HEK293 (cell line): ENCODE data around the gene DDX54.

Experiments used
- FEZF1 ChIP-seq: fragments of 450-650 bp; formaldehyde crosslinking; IDR thresholded peaks from 2 replicates; pipeline ENCODE4 v1.5.1; 2016; ENCODE audit warnings: missing biosample characterization, missing genetic modification characterization
- GLIS1 ChIP-seq: fragments of 450-650 bp; formaldehyde crosslinking; IDR thresholded peaks from 2 replicates; pipeline ENCODE4 v1.5.1; 2016; ENCODE audit warnings: missing biosample characterization, missing genetic modification characterization
- HIC1 ChIP-seq: fragments of 450-650 bp; formaldehyde crosslinking; IDR thresholded peaks from 2 replicates; pipeline ENCODE4 v1.5.1; 2016; ENCODE audit warnings: missing biosample characterization, missing genetic modification characterization
- KLF7 ChIP-seq: fragments of 450-650 bp; formaldehyde crosslinking; IDR thresholded peaks from 2 replicates; pipeline ENCODE4 v1.5.1; 2016; ENCODE audit warnings: missing biosample characterization, missing genetic modification characterization, borderline replicate concordance
- PRDM1 ChIP-seq: fragments of 450-650 bp; formaldehyde crosslinking; IDR thresholded peaks from 2 replicates; pipeline ENCODE4; 2016; ENCODE audit warnings: missing biosample characterization, missing genetic modification characterization
- SCRT2 ChIP-seq: fragments of 450-650 bp; formaldehyde crosslinking; IDR thresholded peaks from 2 replicates; pipeline ENCODE4 v1.5.1; 2016; ENCODE audit warnings: missing biosample characterization, missing genetic modification characterization
- SP7 ChIP-seq: fragments of 450-650 bp; formaldehyde crosslinking; IDR thresholded peaks from 2 replicates; pipeline ENCODE4 v1.5.1; 2016; ENCODE audit warnings: missing biosample characterization, missing genetic modification characterization
- TRIM28 ChIP-seq: IDR thresholded peaks from 2 replicates; pipeline ENCODE4 v1.6.1; 2011; ENCODE audit warnings: low read length, control low read depth, borderline replicate concordance
- ZBTB20 ChIP-seq: fragments of 450-650 bp; formaldehyde crosslinking; IDR thresholded peaks from 2 replicates; pipeline ENCODE4 v1.5.1; 2016; ENCODE audit warnings: missing biosample characterization, missing genetic modification characterization
- ZBTB21 ChIP-seq: fragments of 450-650 bp; formaldehyde crosslinking; IDR thresholded peaks from 2 replicates; pipeline ENCODE4 v1.5.1; 2017; ENCODE audit warnings: missing biosample characterization, missing genetic modification characterization
- ZFP41 ChIP-seq: fragments of 450-650 bp; formaldehyde crosslinking; IDR thresholded peaks from 2 replicates; pipeline ENCODE4 v1.5.1; 2016; ENCODE audit warnings: missing biosample characterization, missing genetic modification characterization, borderline replicate concordance
- ZNF10 ChIP-seq: fragments of 450-650 bp; formaldehyde crosslinking; IDR thresholded peaks from 2 replicates; pipeline ENCODE4 v1.5.1; 2017; ENCODE audit warnings: missing biosample characterization, missing genetic modification characterization
- ZNF112 ChIP-seq: fragments of 450-650 bp; formaldehyde crosslinking; IDR thresholded peaks from 2 replicates; pipeline ENCODE4 v1.5.0; 2017; ENCODE audit warnings: missing biosample characterization, missing genetic modification characterization
- ZNF114 ChIP-seq: fragments of 450-650 bp; formaldehyde crosslinking; IDR thresholded peaks from 2 replicates; pipeline ENCODE4 v1.5.0; 2017; ENCODE audit warnings: missing biosample characterization, missing genetic modification characterization
- ZNF132 ChIP-seq: fragments of 450-650 bp; formaldehyde crosslinking; IDR thresholded peaks from 2 replicates; pipeline ENCODE4 v1.5.1; 2017; ENCODE audit warnings: missing biosample characterization, missing genetic modification characterization, borderline replicate concordance
- ZNF16 ChIP-seq: fragments of 450-650 bp; formaldehyde crosslinking; IDR thresholded peaks from 2 replicates; pipeline ENCODE4 v1.5.1; 2016; ENCODE audit warnings: low read depth, missing biosample characterization, missing genetic modification characterization
- ZNF169 ChIP-seq: fragments of 450-650 bp; formaldehyde crosslinking; IDR thresholded peaks from 2 replicates; pipeline ENCODE4 v1.5.1; 2016; ENCODE audit warnings: missing biosample characterization, missing genetic modification characterization
- ZNF2 ChIP-seq: fragments of 450-650 bp; formaldehyde crosslinking; IDR thresholded peaks from 2 replicates; pipeline ENCODE4 v1.5.1; 2016; ENCODE audit warnings: missing biosample characterization, missing genetic modification characterization
- ZNF274 ChIP-seq, 2 experiments: fragments of 200-500 bp in 1 of 2; fragments of 450-650 bp in 1 of 2; sonication (Bioruptor generic) in 1 of 2; formaldehyde crosslinking in 1 of 2; IDR thresholded peaks; 2 replicates each; pipeline versions ENCODE4 v1.5.1 to v1.6.1; 2014 to 2016; ENCODE audit warnings: borderline replicate concordance in 1 of 2, inconsistent platforms in 1 of 2, low read length in 1 of 2, missing biosample characterization in 1 of 2, missing genetic modification characterization in 1 of 2
- ZNF292 ChIP-seq: fragments of 450-650 bp; formaldehyde crosslinking; IDR thresholded peaks from 2 replicates; pipeline ENCODE4 v1.5.1; 2016; ENCODE audit warnings: low read depth, missing biosample characterization, missing genetic modification characterization, borderline replicate concordance
- ZNF302 ChIP-seq: fragments of 450-650 bp; formaldehyde crosslinking; IDR thresholded peaks from 2 replicates; pipeline ENCODE4 v1.5.1; 2016; ENCODE audit warnings: missing biosample characterization, missing genetic modification characterization, low read depth
- ZNF311 ChIP-seq: fragments of 450-650 bp; formaldehyde crosslinking; IDR thresholded peaks from 2 replicates; pipeline ENCODE4 v1.5.1; 2017; ENCODE audit warnings: missing biosample characterization, missing genetic modification characterization, borderline replicate concordance
- ZNF335 ChIP-seq: fragments of 450-650 bp; formaldehyde crosslinking; conservative IDR thresholded peaks from 2 replicates; pipeline ENCODE4 v1.5.1; 2016; ENCODE audit warnings: missing biosample characterization, missing genetic modification characterization
- ZNF354C ChIP-seq: fragments of 450-650 bp; formaldehyde crosslinking; IDR thresholded peaks from 2 replicates; pipeline ENCODE4 v1.5.1; 2016; ENCODE audit warnings: missing biosample characterization, missing genetic modification characterization, low read depth, borderline replicate concordance
- ZNF37A ChIP-seq: fragments of 450-650 bp; IDR thresholded peaks from 2 replicates; pipeline ENCODE4 v1.5.1; 2018; ENCODE audit warnings: missing biosample characterization, missing genetic modification characterization
- ZNF521 ChIP-seq: fragments of 450-650 bp; formaldehyde crosslinking; IDR thresholded peaks from 2 replicates; pipeline ENCODE4 v1.5.1; 2017; ENCODE audit warnings: missing biosample characterization, mild to moderate bottlenecking, missing genetic modification characterization
- ZNF549 ChIP-seq: fragments of 450-650 bp; IDR thresholded peaks from 2 replicates; pipeline ENCODE4 v1.5.1; 2018; ENCODE audit warnings: missing biosample characterization, missing genetic modification characterization, mild to moderate bottlenecking, inconsistent platforms, moderate library complexity
- ZNF596 ChIP-seq: fragments of 450-650 bp; IDR thresholded peaks from 2 replicates; pipeline ENCODE4 v1.5.0; 2018; ENCODE audit warnings: missing biosample characterization, mild to moderate bottlenecking, missing genetic modification characterization, moderate library complexity
- ZNF629 ChIP-seq: fragments of 450-650 bp; formaldehyde crosslinking; IDR thresholded peaks from 2 replicates; pipeline ENCODE4 v1.5.1; 2017; ENCODE audit warnings: missing biosample characterization, missing genetic modification characterization
- ZNF664 ChIP-seq: fragments of 450-650 bp; formaldehyde crosslinking; IDR thresholded peaks from 2 replicates; pipeline ENCODE4 v1.5.1; 2016; ENCODE audit warnings: missing biosample characterization, missing genetic modification characterization
- ZNF837 ChIP-seq: fragments of 450-650 bp; formaldehyde crosslinking; IDR thresholded peaks from 2 replicates; pipeline ENCODE4 v1.5.1; 2016; ENCODE audit warnings: missing biosample characterization, missing genetic modification characterization
- ZSCAN16 ChIP-seq: fragments of 450-650 bp; formaldehyde crosslinking; IDR thresholded peaks from 2 replicates; pipeline ENCODE4 v1.5.1; 2016; ENCODE audit warnings: missing biosample characterization, missing genetic modification characterization
- TF ChIP-seq, protein P1 (sequence below): fragments of 450-650 bp; formaldehyde crosslinking; IDR thresholded peaks from 2 replicates; pipeline ENCODE4 v1.5.1; 2017; ENCODE audit warnings: missing biosample characterization, missing genetic modification characterization
- TF ChIP-seq, protein P2 (sequence below): fragments of 450-650 bp; formaldehyde crosslinking; IDR thresholded peaks from 2 replicates; pipeline ENCODE4 v1.5.1; 2016; ENCODE audit warnings: missing biosample characterization, missing genetic modification characterization

The DDX54 gene

GRCh38 chr12:113135178-113136127 is 49.8 kb downstream of the DDX54 start, which contains the start of gene RASAL1 (continued):
- TF ChIP-seq ZNF311 (tag by site-specific recombination) = no peak
- no peak for TF ChIP-seq ZNF837
- no peak for TF ChIP-seq ZNF302 (tag by site-specific recombination)
- TF ChIP-seq ZNF354C (tag by site-specific recombination) = no peak
- TF ChIP-seq ZNF16 = no peak
- no peak for TF ChIP-seq ZNF274 (IDR thresholded peaks at IDR 0.05; ENCODE audit: low read length)
- TF ChIP-seq ZNF274 (tag by site-specific recombination; IDR thresholded peaks at IDR 0.05; ENCODE audit: borderline replicate concordance) = no peak
- no peak for TF ChIP-seq ZNF549 (tag by site-specific recombination)
- TF ChIP-seq TRIM28 = no peak
- no peak for TF ChIP-seq ZNF132
- no peak for TF ChIP-seq ZNF10 (tag by site-specific recombination)
- TF ChIP-seq ZNF169 (tag by site-specific recombination) = no peak
- no peak for TF ChIP-seq ZNF596 (tag by site-specific recombination)
- 0 out of 2 replicates have a peak, but pooled peaks have one; percentile 20 for TF ChIP-seq KLF7 (tag by site-specific recombination)
- no peak for TF ChIP-seq ZBTB21
- TF ChIP-seq ZSCAN16 (tag by site-specific recombination) = no peak
- TF ChIP-seq FEZF1 = no peak
- TF ChIP-seq ZNF335 (tag by site-specific recombination) = 0 out of 2 replicates have a peak, but pooled peaks have one; percentile 44
- no peak for TF ChIP-seq ZNF37A
- peak; percentile 78 for TF ChIP-seq SCRT2 (tag by site-specific recombination)
- TF ChIP-seq, protein P1, sequence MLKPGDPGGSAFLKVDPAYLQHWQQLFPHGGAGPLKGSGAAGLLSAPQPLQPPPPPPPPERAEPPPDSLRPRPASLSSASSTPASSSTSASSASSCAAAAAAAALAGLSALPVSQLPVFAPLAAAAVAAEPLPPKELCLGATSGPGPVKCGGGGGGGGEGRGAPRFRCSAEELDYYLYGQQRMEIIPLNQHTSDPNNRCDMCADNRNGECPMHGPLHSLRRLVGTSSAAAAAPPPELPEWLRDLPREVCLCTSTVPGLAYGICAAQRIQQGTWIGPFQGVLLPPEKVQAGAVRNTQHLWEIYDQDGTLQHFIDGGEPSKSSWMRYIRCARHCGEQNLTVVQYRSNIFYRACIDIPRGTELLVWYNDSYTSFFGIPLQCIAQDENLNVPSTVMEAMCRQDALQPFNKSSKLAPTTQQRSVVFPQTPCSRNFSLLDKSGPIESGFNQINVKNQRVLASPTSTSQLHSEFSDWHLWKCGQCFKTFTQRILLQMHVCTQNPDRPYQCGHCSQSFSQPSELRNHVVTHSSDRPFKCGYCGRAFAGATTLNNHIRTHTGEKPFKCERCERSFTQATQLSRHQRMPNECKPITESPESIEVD (tag by site-specific recombination) = no peak
- peak; percentile 83 for TF ChIP-seq ZBTB20
- TF ChIP-seq ZNF112 (tag by site-specific recombination) = no peak
- TF ChIP-seq GLIS1 = no peak
- TF ChIP-seq ZNF664 (tag by site-specific recombination) = no peak
- TF ChIP-seq ZNF114 = no peak
- no peak for TF ChIP-seq PRDM1 (tag by site-specific recombination)
- TF ChIP-seq, protein P2, sequence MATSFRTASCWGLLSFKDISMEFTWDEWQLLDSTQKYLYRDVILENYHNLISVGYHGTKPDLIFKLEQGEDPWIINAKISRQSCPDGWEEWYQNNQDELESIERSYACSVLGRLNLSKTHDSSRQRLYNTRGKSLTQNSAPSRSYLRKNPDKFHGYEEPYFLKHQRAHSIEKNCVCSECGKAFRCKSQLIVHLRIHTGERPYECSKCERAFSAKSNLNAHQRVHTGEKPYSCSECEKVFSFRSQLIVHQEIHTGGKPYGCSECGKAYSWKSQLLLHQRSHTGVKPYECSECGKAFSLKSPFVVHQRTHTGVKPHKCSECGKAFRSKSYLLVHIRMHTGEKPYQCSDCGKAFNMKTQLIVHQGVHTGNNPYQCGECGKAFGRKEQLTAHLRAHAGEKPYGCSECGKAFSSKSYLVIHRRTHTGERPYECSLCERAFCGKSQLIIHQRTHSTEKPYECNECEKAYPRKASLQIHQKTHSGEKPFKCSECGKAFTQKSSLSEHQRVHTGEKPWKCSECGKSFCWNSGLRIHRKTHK = no peak
- TF ChIP-seq SP7 = 0 out of 2 replicates have a peak, but pooled peaks have one; percentile 8
- no peak for TF ChIP-seq ZNF521 (tag by site-specific recombination)
- no peak for TF ChIP-seq ZNF629
- TF ChIP-seq ZFP41 (tag by site-specific recombination) = no peak
- TF ChIP-seq ZNF2 (tag by site-specific recombination) = no peak
- TF ChIP-seq ZNF292 (tag by site-specific recombination) = no peak
- TF ChIP-seq HIC1 (tag by site-specific recombination) = peak; percentile 60; the same call in 1 of the 2 replicates
